Neural progenitor cell (in vitro differentiated cells): ENCODE data around the gene GARIN5B. TPM values are rescaled to one million over a fixed set of nuclear protein-coding genes. Genes with fewer than 3 reads are reported as not detected.
"Not testable (repeated sequence)": the region's sequence is repeated elsewhere in the genome, so short reads cannot be mapped to it uniquely, and the experiment has no call there.

Experiments used
- DNase-seq: peaks from one replicate; pipeline ENCODE4 v3.0.0-alpha.2; 2016; ENCODE audit warnings: low spot score
- H2AFZ ChIP-seq: fragments of 200-600 bp; sonication (generic); replicated peaks from 2 replicates; pipeline ENCODE4 v1.6.1; 2016; ENCODE audit warnings: antibody characterized with exemption
- H3F3A ChIP-seq: fragments of 200-600 bp; sonication (generic); 2 replicates; pipeline ENCODE4 v1.6.1; 2016; ENCODE audit warnings: antibody characterized with exemption, low read depth
- H3K27ac ChIP-seq: fragments of 200-600 bp; sonication (generic); 2 replicates; pipeline ENCODE4 v1.5.1; 2016; ENCODE audit warnings: mild to moderate bottlenecking
- H3K27me3 ChIP-seq: fragments of 200-600 bp; sonication (generic); 2 replicates; pipeline ENCODE4 v1.6.1; 2016; ENCODE audit warnings: mild to moderate bottlenecking, moderate library complexity
- H3K36me3 ChIP-seq: fragments of 200-600 bp; sonication (generic); 2 replicates; pipeline ENCODE4 v1.5.1; 2016
- H3K4me1 ChIP-seq: fragments of 200-600 bp; sonication (generic); 2 replicates; pipeline ENCODE4 v1.6.1; 2016; ENCODE audit warnings: mixed run types
- H3K4me2 ChIP-seq: fragments of 200-600 bp; sonication (generic); 2 replicates; pipeline ENCODE4 v1.6.1; 2016
- H3K4me3 ChIP-seq: fragments of 200-600 bp; sonication (generic); 2 replicates; pipeline ENCODE4 v1.5.1; 2016
- H3K79me2 ChIP-seq: fragments of 200-600 bp; sonication (generic); 2 replicates; pipeline ENCODE4 v1.6.1; 2016; ENCODE audit warnings: low read depth
- H3K9ac ChIP-seq: fragments of 200-600 bp; sonication (generic); 2 replicates; pipeline ENCODE4 v1.6.1; 2016
- H3K9me3 ChIP-seq: fragments of 200-600 bp; sonication (generic); 2 replicates; pipeline ENCODE4 v1.5.1; 2016; ENCODE audit warnings: low read depth
- H4K20me1 ChIP-seq: fragments of 200-600 bp; sonication (generic); 2 replicates; pipeline ENCODE4 v1.6.1; 2016; ENCODE audit warnings: low read depth
- H3K27ac Mint-ChIP-seq: 3 replicates; pipeline ENCODE4 v1.8.0; 2021; ENCODE audit warnings: mixed read lengths
- H3K27me3 Mint-ChIP-seq: 2 replicates; pipeline ENCODE4 v1.8.0; 2022; ENCODE audit warnings: low read depth, mild to moderate bottlenecking, inconsistent platforms, moderate library complexity, mixed read lengths; ENCODE audit not compliant: insufficient read depth
- H3K36me3 Mint-ChIP-seq: 3 replicates; pipeline ENCODE4 v1.8.0; 2021; ENCODE audit warnings: mixed read lengths
- H3K4me1 Mint-ChIP-seq: 3 replicates; pipeline ENCODE4 v1.8.0; 2021; ENCODE audit warnings: mixed read lengths
- H3K4me3 Mint-ChIP-seq: 3 replicates; pipeline ENCODE4 v1.8.0; 2021; ENCODE audit warnings: mild to moderate bottlenecking, moderate library complexity, mixed read lengths
- H3K9me3 Mint-ChIP-seq: 3 replicates; pipeline ENCODE4 v1.8.0; 2020; ENCODE audit warnings: mixed read lengths
- EZH2 ChIP-seq: fragments of 200-600 bp; sonication (generic); IDR thresholded peaks from 2 replicates; pipeline ENCODE4 v1.6.1; 2017; ENCODE audit warnings: antibody characterized with exemption, mild to moderate bottlenecking, moderate library complexity
- EZH2phosphoT487 ChIP-seq: fragments of 200-600 bp; sonication (generic); IDR thresholded peaks from 2 replicates; pipeline ENCODE4 v1.6.1; 2017; ENCODE audit warnings: antibody characterized with exemption
- total RNA-seq: library from RNA; depleted of rRNA; stranded (reverse); fragments of >200 nt; gene quantifications from 2 replicates; pipeline ENCODE4 v1.2.3, GENCODE V29; 2015; ENCODE audit warnings: low replicate concordance
- TF ChIP-seq, protein P1 (sequence below): fragments of 200-600 bp; sonication (generic); IDR thresholded peaks from 2 replicates; pipeline ENCODE4 v1.5.1; 2017; ENCODE audit warnings: antibody characterized with exemption, mild to moderate bottlenecking

The GARIN5B gene
- total RNA-seq, 1 donor from 2014 or later: not detected

GRCh38 chr19:55406091-55406825 is 43.2 kb upstream of the GARIN5B start:
- H2AFZ ChIP-seq: no peak overlapping the region

DNA sequence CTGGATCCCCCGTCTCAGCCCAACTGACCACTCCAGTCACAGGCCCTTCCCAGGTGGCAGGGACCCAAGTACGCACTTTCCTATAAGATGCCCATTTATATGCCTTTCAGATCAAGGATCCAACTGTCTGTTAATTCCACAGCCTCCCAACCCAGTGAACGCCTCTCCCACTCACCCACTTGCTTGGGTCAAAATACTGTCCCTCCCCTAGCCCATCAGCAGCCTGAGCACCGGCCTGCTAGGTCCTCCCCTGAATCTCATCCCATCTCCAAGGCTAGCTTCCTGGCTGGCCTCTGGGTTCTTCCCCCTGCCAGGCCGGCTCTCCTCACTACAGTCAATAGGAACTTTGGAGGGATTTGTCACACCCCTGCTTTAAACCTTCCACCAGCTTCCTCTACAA is 42.6 kb upstream of the GARIN5B start:
- Histone ChIP-seq H3K4me3 (peak overlapping the region; percentile 88), H3K79me2 (peaks cover 55% of the 10 kb centered on the region)

More at GRCh38 chr19:55406091-55406825, 43.2 kb upstream of the GARIN5B start:
- Histone ChIP-seq H3F3A (peaks cover 54% of the 10 kb centered on the region), H3K4me3 (peak overlapping the region; percentile 88), H3K27ac (no peak overlapping the region), H3K79me2 (peaks cover 55% of the 10 kb centered on the region), H3K4me1 (peaks cover 15% of the 10 kb centered on the region), H3K36me3 (peaks cover 10% of the 10 kb centered on the region), H3K27me3 (no peaks in the 10 kb centered on the region), H3K9ac (peak overlapping the region; percentile 91), H4K20me1 (peaks cover 59% of the 10 kb centered on the region), H3K9me3 (no peaks in the 10 kb centered on the region), H3K4me2 (peak overlapping the region; percentile 93)
- peaks cover 18% of the 10 kb centered on the region for H3K27me3 Mint-ChIP-seq
- peak overlapping the region; percentile 95 for H3K4me3 Mint-ChIP-seq
- peaks cover 36% of the 10 kb centered on the region for H3K36me3 Mint-ChIP-seq
- TF ChIP-seq, protein P1, sequence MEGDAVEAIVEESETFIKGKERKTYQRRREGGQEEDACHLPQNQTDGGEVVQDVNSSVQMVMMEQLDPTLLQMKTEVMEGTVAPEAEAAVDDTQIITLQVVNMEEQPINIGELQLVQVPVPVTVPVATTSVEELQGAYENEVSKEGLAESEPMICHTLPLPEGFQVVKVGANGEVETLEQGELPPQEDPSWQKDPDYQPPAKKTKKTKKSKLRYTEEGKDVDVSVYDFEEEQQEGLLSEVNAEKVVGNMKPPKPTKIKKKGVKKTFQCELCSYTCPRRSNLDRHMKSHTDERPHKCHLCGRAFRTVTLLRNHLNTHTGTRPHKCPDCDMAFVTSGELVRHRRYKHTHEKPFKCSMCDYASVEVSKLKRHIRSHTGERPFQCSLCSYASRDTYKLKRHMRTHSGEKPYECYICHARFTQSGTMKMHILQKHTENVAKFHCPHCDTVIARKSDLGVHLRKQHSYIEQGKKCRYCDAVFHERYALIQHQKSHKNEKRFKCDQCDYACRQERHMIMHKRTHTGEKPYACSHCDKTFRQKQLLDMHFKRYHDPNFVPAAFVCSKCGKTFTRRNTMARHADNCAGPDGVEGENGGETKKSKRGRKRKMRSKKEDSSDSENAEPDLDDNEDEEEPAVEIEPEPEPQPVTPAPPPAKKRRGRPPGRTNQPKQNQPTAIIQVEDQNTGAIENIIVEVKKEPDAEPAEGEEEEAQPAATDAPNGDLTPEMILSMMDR: no peak
- TF ChIP-seq EZH2phosphoT487 (no peak), EZH2 (no peak)
- DNase-seq: no peak
- H3K9me3 Mint-ChIP-seq: peaks cover 13% of the 10 kb centered on the region
- H3K4me1 Mint-ChIP-seq: peaks cover 44% of the 10 kb centered on the region
- peak overlapping the region; percentile 72 for H3K27ac Mint-ChIP-seq

GRCh38 chr19:55402509-55402908 is 39.4 kb upstream of the GARIN5B start:
- TF ChIP-seq EZH2 (no peak), EZH2phosphoT487 (no peak)
- TF ChIP-seq, protein P1: no peak
- no peak overlapping the region for H3K27ac Mint-ChIP-seq
- H3K79me2 ChIP-seq: peaks cover 54% of the 10 kb centered on the region
- peaks cover 15% of the 10 kb centered on the region for H3K4me1 ChIP-seq
- peaks cover 46% of the 10 kb centered on the region for H3K4me1 Mint-ChIP-seq
- no peak overlapping the region for H3K4me2 ChIP-seq
- H3K9me3 ChIP-seq: no peaks in the 10 kb centered on the region
- no peak overlapping the region for H3K9ac ChIP-seq
- peaks cover 12% of the 10 kb centered on the region for H3K27me3 Mint-ChIP-seq
- H3F3A ChIP-seq: peaks cover 73% of the 10 kb centered on the region
- H3K27me3 ChIP-seq: no peaks in the 10 kb centered on the region
- peaks cover 81% of the 10 kb centered on the region for H4K20me1 ChIP-seq
- H3K4me3 Mint-ChIP-seq: no peak overlapping the region
- DNase-seq: no peak
- H3K36me3 ChIP-seq: peaks cover 10% of the 10 kb centered on the region
- H3K4me3 ChIP-seq: no peak overlapping the region
- peak overlapping the region; percentile 46 for H3K27ac ChIP-seq
- no peaks in the 10 kb centered on the region for H3K9me3 Mint-ChIP-seq
- H3K36me3 Mint-ChIP-seq: peaks cover 35% of the 10 kb centered on the region
- H2AFZ ChIP-seq: no peak overlapping the region

More for the DNA sequence above, 42.6 kb upstream of the GARIN5B start:
- DNase-seq: no peak
- Histone ChIP-seq H4K20me1 (peaks cover 65% of the 10 kb centered on the region), H3K27ac (no peak overlapping the region), H3K36me3 (peaks cover 10% of the 10 kb centered on the region), H3K9me3 (no peaks in the 10 kb centered on the region), H3K9ac (no peak overlapping the region), H3F3A (peaks cover 59% of the 10 kb centered on the region), H3K4me2 (peak overlapping the region; percentile 93), H2AFZ (no peak overlapping the region), H3K4me1 (peaks cover 15% of the 10 kb centered on the region), H3K27me3 (no peaks in the 10 kb centered on the region)
- Mint-ChIP-seq H3K4me3 (peak overlapping the region; percentile 95), H3K27ac (peak overlapping the region; percentile 72), H3K36me3 (peaks cover 36% of the 10 kb centered on the region), H3K27me3 (peaks cover 14% of the 10 kb centered on the region), H3K9me3 (peaks cover 9% of the 10 kb centered on the region), H3K4me1 (peaks cover 46% of the 10 kb centered on the region)
- no peak for TF ChIP-seq EZH2
- no peak for TF ChIP-seq EZH2phosphoT487
- TF ChIP-seq, protein P1: no peak

DNA sequence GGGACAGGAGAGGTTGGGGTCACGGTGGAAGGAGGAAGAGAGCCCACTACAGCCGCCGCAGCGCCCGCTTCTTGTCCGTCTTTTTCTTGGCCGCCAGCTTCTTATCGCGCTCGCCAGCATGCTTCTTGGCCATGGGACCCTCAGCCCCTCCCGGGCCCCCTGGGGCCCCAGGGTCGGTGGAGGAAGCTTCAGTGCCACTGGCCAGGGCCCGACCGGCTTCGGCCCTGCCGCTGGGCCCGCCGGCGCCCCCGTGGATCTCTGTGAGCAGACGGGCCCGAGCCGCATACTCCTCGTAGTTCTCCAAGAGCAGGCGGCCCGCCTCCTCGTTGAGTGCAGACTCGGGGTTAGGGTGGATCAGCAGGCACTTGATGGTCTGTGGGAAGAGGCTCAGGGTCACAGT is 38.3 kb upstream of the GARIN5B start:
- peaks cover 71% of the 10 kb centered on the region for H4K20me1 ChIP-seq
- peaks cover 10% of the 10 kb centered on the region for H3K36me3 ChIP-seq

More for the DNA sequence above, 38.3 kb upstream of the GARIN5B start:
- H3F3A ChIP-seq: peaks cover 69% of the 10 kb centered on the region
- not testable (repeated sequence) for H2AFZ ChIP-seq, H3K4me2 ChIP-seq, H3K4me3 Mint-ChIP-seq, H3K4me3 ChIP-seq, H3K27ac Mint-ChIP-seq, DNase-seq, H3K9me3 Mint-ChIP-seq, H3K9ac ChIP-seq, H3K9me3 ChIP-seq, H3K27me3 ChIP-seq
- Mint-ChIP-seq H3K36me3 (peaks cover 30% of the 10 kb centered on the region), H3K4me1 (peaks cover 43% of the 10 kb centered on the region), H3K27me3 (peaks cover 12% of the 10 kb centered on the region)
- H3K79me2 ChIP-seq: peaks cover 43% of the 10 kb centered on the region
- H3K4me1 ChIP-seq: peaks cover 12% of the 10 kb centered on the region
- peak overlapping the region; percentile 46 for H3K27ac ChIP-seq
